Activated T-helper 17 cell treated with anti-CD3 and anti-CD28 coated beads, Interleukin-2, amount 50 U/mL, for 72 hours (primary cell): ENCODE results near the gene IL18RAP. TPM values are rescaled to one million over a fixed set of nuclear protein-coding genes. Genes with fewer than 3 reads are reported as not detected.

Experiments
- ATAC-seq: fragments of 150-1000 bp; cut with Tn5 transposase; replicated peaks from 2 replicates; pipeline ENCODE4 v1.10.0; 2021; ENCODE audit warnings: mild to moderate bottlenecking, moderate library complexity
- H3K27ac Mint-ChIP-seq: one replicate; pipeline ENCODE4 v1.8.0; 2022; ENCODE audit warnings: mixed read lengths
- H3K27me3 Mint-ChIP-seq: one replicate; pipeline ENCODE4 v1.8.0; 2022; ENCODE audit warnings: mixed read lengths
- H3K36me3 Mint-ChIP-seq: one replicate; pipeline ENCODE4 v1.8.0; 2022; ENCODE audit warnings: low read depth, mild to moderate bottlenecking, mixed read lengths
- H3K4me1 Mint-ChIP-seq: one replicate; pipeline ENCODE4 v1.8.0; 2022; ENCODE audit warnings: mixed read lengths
- H3K4me3 Mint-ChIP-seq: one replicate; pipeline ENCODE4 v1.8.0; 2022; ENCODE audit warnings: mild to moderate bottlenecking, mixed read lengths
- H3K9me3 Mint-ChIP-seq: one replicate; pipeline ENCODE4 v1.8.0; 2022; ENCODE audit warnings: mixed read lengths
- total RNA-seq, 2 donors: library from RNA; stranded (reverse); gene quantifications; one replicate each; pipeline ENCODE4 v1.2.3, GENCODE V29; 2022

Gene IL18RAP
- total RNA-seq, 2 donors from 2014 or later: 3.7 to 5.6 TPM

DNA sequence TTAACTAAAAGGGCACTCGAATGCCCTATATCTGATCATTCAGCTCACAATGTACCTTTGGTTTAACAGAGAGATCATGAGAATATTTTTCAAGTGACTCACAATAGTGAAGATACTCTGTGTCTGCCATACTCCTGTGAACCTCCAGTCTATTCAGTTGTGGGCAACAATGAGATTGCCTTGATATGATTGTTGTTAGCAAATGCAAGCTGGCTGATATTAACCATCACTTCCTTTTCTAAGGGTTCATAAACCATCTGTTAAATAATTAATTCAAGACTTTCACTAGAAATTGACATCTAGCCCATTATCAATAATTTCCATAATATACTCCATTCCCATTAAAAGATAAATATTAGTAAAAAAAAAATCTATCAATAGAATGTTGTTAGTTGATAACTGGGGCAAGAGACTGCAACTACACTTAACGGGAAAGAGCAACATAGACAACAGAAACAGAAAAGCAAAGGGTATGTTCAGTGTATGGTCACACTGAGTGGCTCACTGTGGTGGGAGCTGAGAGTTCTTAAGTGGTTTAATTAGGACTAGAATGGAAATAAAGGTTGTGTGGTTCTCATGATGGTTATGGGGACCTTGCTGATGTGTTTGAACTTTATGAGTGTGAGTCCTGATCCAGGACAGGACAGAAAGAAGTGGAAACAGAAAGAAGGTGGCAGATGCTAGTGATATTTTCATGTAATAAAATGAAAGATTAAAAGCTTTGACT, 11.9 kb downstream of the IL18RAP start:
- Mint-ChIP-seq H3K4me3 (peak overlapping the region; percentile 31), H3K27ac (no peak overlapping the region), H3K9me3 (no peaks in the 10 kb centered on the region), H3K27me3 (no peaks in the 10 kb centered on the region), H3K4me1 (peaks cover 23% of the 10 kb centered on the region), H3K36me3 (peaks cover 5% of the 10 kb centered on the region)
- ATAC-seq: peak; percentile 39

DNA sequence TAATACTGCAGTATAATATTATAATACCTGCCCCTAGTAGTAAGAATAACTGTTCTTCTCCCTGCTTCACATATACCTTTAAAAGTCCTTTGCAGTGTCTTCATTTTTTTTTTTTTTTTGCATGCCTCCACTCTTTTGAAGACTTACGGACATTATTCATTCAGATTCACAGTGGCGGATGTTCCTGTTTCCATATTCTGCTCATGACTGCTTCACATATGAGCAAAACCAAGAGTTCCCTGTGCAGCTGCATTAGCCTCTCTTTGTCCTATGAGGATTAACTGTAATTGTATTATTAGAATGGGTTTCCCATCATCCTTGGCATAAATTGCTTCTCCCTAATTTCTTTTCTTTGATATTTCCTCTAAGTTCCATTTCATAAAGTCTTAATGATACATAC, 12.8 kb downstream of the IL18RAP start:
- peak overlapping the region; percentile 31 for H3K4me3 Mint-ChIP-seq
- peaks cover 23% of the 10 kb centered on the region for H3K4me1 Mint-ChIP-seq
- H3K27me3 Mint-ChIP-seq: no peaks in the 10 kb centered on the region
- no peaks in the 10 kb centered on the region for H3K9me3 Mint-ChIP-seq
- no peak for ATAC-seq
- peak overlapping the region; percentile 8 for H3K27ac Mint-ChIP-seq
- H3K36me3 Mint-ChIP-seq: peaks cover 5% of the 10 kb centered on the region

DNA sequence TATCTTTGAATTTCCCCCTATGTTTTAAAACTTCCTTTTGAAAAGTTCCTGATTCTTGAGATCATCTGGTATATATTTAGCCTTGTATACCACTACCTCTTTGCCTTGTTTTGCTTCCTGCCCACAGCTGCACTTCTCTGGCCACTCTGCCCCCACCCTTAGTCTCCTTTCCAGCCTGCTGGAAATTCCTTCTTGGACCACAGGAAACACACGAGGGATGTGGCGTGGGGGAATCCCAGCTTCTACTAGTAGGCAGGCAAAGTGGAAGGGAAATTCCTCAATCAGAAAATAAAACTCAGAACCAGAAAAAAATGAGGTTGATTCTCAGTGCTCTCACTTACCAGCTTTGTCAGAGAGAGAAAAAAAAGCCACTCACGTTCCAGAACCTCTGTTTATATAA, 13.4 kb downstream of the IL18RAP start:
- H3K9me3 Mint-ChIP-seq: no peaks in the 10 kb centered on the region
- H3K36me3 Mint-ChIP-seq: peaks cover 5% of the 10 kb centered on the region
- ATAC-seq: peak; percentile 27
- H3K4me1 Mint-ChIP-seq: peaks cover 20% of the 10 kb centered on the region
- peak overlapping the region; percentile 8 for H3K27ac Mint-ChIP-seq
- no peaks in the 10 kb centered on the region for H3K27me3 Mint-ChIP-seq
- H3K4me3 Mint-ChIP-seq: peak overlapping the region; percentile 31

DNA sequence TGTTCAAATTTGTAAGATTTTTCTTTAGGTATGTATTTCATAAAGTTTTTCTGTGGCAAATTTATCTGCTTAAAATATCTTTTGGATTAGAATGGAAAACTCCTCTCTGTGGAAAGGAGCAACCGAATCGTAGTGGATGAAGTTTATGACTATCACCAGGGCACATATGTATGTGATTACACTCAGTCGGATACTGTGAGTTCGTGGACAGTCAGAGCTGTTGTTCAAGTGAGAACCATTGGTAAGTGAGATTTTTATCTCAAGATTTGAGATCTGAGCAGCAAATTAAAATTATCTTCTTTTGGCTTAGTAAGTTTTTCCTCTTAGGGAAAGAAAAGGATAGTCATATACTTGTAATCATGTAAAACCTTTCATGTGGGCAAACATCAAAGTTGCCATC, 14.2 kb downstream of the IL18RAP start:
- H3K27ac Mint-ChIP-seq: peak overlapping the region; percentile 61
- peak; percentile 58 for ATAC-seq
- no peaks in the 10 kb centered on the region for H3K9me3 Mint-ChIP-seq
- peak overlapping the region; percentile 43 for H3K4me3 Mint-ChIP-seq
- no peaks in the 10 kb centered on the region for H3K27me3 Mint-ChIP-seq
- peaks cover 5% of the 10 kb centered on the region for H3K36me3 Mint-ChIP-seq
- peaks cover 19% of the 10 kb centered on the region for H3K4me1 Mint-ChIP-seq

DNA sequence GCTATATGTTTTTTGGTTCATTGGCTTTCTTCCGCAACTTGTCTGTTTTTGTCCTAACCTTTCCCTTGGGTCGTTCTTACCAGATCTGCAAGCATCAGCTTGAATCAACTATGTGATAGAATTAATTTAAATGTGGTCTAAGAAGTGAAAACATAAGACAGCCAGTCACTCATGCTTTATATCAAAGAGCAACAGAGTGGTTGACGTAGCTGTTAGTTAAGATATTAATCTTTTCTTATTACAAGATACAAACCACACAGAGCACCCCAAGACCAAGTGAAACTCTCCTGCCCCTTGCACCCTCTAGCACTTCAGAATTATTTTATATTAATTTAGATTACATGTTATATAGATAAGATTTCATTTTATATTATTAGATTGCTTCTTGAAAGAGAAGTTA, 15.2 kb downstream of the IL18RAP start:
- Mint-ChIP-seq H3K27ac (no peak overlapping the region), H3K9me3 (no peaks in the 10 kb centered on the region), H3K36me3 (peaks cover 5% of the 10 kb centered on the region), H3K27me3 (no peaks in the 10 kb centered on the region), H3K4me3 (no peak overlapping the region), H3K4me1 (peaks cover 21% of the 10 kb centered on the region)
- ATAC-seq: peak; percentile 30

DNA sequence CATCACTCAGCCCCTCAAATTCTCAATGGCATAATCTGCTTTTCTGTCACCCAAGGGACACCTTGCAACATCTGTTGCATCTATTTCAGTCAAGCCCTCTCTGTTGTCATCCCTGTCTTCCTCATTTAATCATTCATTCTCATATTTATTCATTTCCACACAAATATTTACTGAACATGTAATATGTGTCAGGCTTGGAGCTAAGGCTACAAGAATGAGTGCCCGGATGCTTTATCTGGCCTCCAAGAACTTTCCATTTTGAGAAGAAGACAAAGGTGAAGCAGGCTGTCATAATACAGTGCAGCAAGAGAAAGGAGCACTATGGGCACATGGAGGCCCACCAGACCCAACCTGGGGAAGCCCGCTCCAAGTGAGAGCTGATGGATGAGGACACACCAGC, 15.6 kb downstream of the IL18RAP start:
- peak; percentile 26 for ATAC-seq
- Mint-ChIP-seq H3K9me3 (no peaks in the 10 kb centered on the region), H3K4me1 (peaks cover 25% of the 10 kb centered on the region), H3K4me3 (no peak overlapping the region), H3K36me3 (peaks cover 5% of the 10 kb centered on the region), H3K27ac (no peak overlapping the region), H3K27me3 (no peaks in the 10 kb centered on the region)

DNA sequence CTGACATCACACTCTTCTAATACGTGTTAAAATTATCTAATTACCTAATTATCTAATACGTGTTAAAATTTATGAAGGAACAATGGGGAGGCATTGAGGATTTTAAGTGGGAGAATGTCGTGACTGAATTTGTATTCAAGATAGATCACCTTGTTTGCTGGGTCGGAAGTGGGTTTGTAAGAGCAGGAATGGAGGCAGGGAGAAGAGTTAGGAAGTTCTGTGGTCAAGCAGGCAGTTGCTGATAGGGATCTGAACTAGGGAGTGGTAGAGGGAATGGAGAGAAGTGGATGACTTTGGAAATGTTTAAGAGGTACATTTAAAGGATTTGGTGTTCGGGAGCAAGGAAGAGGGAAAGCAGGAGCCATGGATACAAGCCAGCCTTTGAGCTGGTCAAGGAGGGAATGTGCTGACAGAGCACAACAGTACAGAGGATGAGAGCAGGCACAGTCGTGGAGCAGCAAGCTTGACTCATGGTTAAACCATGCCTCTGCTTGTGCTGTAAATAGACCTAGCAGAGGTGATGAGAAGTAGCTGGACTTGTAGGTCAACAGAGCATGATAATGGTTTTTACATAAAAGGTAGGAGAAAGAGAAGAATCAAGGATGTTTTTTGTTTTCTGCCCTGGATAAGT, 16.2 kb downstream of the IL18RAP start:
- no peaks in the 10 kb centered on the region for H3K27me3 Mint-ChIP-seq
- H3K9me3 Mint-ChIP-seq: no peaks in the 10 kb centered on the region
- no peak overlapping the region for H3K4me3 Mint-ChIP-seq
- peaks cover 5% of the 10 kb centered on the region for H3K36me3 Mint-ChIP-seq
- no peak for ATAC-seq
- H3K4me1 Mint-ChIP-seq: peaks cover 25% of the 10 kb centered on the region
- H3K27ac Mint-ChIP-seq: no peak overlapping the region

DNA sequence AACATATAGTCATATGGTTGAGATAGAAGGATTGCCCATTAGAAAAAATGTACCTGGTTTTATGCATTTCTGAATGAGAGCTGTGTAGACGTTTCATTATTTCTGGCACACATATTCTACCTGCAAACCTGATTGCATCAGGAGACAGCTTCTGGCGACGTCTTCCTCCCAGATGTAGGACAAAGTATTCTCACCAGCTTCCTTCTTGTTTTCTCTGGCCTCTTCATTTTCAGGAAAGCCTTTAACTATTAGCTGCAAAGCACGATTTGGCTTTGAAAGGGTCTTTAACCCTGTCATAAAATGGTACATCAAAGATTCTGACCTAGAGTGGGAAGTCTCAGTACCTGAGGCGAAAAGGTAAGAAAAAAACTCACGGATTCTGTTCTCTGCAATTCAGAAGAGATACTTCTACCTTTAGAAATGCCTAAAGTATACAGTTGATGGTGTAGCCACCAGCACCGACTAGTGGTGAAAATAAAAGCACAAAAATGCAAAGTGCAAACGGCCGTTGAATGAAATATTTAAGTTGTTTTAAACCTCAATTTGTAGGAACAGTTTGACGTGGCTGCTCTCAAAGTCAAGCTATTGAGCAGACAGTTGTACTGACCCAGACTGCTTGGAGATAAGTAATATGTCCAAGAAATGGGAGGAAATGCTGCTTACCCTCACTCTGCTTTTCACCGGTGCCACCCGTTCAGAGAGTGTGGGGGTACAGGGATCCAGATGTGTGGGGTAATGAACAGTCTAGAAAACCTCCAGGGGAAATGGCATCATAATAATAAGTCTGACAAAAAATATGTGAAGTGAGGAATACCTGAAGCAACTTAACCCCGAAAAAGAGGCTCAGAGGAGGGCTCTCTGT, 20.2 kb downstream of the IL18RAP start:
- Mint-ChIP-seq H3K36me3 (peaks cover 4% of the 10 kb centered on the region), H3K4me1 (peaks cover 7% of the 10 kb centered on the region), H3K4me3 (peak overlapping the region; percentile 64), H3K27ac (no peak overlapping the region), H3K9me3 (no peaks in the 10 kb centered on the region), H3K27me3 (no peaks in the 10 kb centered on the region)
- ATAC-seq: peak; percentile 79

DNA sequence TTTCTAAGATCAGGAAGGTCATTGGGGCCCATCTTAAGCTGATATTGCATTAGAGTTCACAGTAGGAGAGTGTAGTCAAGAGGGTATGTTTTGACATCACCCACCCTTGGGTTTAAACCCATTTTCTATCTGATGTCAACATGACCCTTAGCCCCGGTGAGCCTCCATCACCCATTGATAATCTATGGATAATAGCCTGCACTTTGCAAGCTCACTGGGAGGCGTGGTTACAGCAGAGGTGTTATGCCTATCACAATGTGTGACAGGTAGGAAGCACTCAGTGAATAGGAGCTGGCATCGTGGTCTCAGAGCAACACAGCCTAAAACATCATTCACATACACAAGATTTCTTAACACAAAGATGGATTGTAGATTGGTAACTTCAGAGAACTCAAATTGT, 21.3 kb downstream of the IL18RAP start:
- peaks cover 7% of the 10 kb centered on the region for H3K4me1 Mint-ChIP-seq
- no peak overlapping the region for H3K27ac Mint-ChIP-seq
- H3K27me3 Mint-ChIP-seq: no peaks in the 10 kb centered on the region
- peaks cover 4% of the 10 kb centered on the region for H3K36me3 Mint-ChIP-seq
- no peaks in the 10 kb centered on the region for H3K9me3 Mint-ChIP-seq
- ATAC-seq: no peak
- H3K4me3 Mint-ChIP-seq: no peak overlapping the region

DNA sequence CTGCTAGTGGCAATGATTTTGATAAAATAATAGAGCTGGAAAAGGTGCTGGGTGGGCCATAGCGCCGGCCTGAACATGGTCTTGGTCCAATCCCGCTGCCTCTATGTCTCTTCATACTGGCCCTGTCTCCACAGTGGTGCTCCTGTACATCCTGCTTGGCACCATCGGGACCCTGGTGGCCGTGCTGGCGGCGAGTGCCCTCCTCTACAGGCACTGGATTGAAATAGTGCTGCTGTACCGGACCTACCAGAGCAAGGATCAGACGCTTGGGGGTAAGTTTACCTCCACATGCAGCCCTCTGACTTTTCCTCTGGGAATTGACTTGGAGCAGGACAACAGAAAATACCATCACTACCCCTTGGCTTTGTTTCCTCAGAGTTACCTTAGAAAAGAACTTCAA, 24.0 kb downstream of the IL18RAP start:
- Mint-ChIP-seq H3K9me3 (no peaks in the 10 kb centered on the region), H3K4me1 (peaks cover 7% of the 10 kb centered on the region), H3K27ac (no peak overlapping the region), H3K27me3 (no peaks in the 10 kb centered on the region), H3K4me3 (no peak overlapping the region), H3K36me3 (peaks cover 4% of the 10 kb centered on the region)
- ATAC-seq: no peak

DNA sequence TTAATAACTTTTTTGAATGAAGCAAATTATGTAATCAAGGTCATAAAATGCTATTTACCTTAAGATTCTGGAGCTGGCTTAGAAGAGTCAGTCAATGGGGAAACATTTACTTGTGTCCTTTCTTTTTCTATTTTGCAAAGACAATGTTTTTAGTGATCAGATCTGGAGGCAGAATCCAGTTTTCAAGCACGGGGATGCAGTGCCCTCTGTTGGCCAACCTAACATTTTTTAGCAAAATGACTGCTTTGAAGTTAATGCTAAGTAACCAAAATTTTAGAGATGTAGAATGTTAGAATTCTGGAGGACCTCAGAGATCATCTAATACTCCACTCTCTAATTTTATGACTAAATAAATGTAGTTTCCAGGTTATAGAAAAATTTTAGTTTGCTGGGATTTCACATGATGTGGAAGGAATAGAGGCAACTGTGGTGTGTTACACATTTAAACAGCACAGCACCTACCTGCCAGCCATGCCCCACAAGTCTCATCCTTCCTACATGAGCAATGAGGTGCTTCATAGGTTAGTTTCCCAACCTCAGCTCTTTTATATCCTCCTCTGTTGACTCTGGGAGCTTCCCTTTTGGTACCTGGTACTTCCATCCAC, 26.5 kb downstream of the IL18RAP start:
- Mint-ChIP-seq H3K36me3 (peaks cover 4% of the 10 kb centered on the region), H3K4me1 (peaks cover 5% of the 10 kb centered on the region)
- no peak for ATAC-seq

DNA sequence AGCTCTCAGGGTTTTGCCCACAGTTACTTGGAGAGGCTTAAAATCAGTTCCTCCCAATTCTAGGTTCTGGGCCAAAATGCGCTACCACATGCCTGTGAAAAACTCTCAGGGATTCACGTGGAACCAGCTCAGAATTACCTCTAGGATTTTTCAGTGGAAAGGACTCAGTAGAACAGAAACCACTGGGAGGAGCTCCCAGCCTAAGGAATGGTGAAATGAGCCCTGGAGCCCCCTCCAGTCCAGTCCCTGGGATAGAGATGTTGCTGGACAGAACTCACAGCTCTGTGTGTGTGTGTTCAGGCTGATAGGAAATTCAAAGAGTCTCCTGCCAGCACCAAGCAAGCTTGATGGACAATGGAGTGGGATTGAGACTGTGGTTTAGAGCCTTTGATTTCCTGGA, 29.0 kb downstream of the IL18RAP start:
- no peaks in the 10 kb centered on the region for H3K9me3 Mint-ChIP-seq
- H3K4me3 Mint-ChIP-seq: no peak overlapping the region
- H3K4me1 Mint-ChIP-seq: peaks cover 5% of the 10 kb centered on the region
- H3K36me3 Mint-ChIP-seq: peaks cover 2% of the 10 kb centered on the region
- H3K27me3 Mint-ChIP-seq: no peaks in the 10 kb centered on the region
- ATAC-seq: no peak
- no peak overlapping the region for H3K27ac Mint-ChIP-seq

More for the DNA sequence above, 26.5 kb downstream of the IL18RAP start:
- H3K9me3 Mint-ChIP-seq: no peaks in the 10 kb centered on the region
- no peak overlapping the region for H3K27ac Mint-ChIP-seq
- H3K4me3 Mint-ChIP-seq: no peak overlapping the region
- H3K27me3 Mint-ChIP-seq: no peaks in the 10 kb centered on the region

DNA sequence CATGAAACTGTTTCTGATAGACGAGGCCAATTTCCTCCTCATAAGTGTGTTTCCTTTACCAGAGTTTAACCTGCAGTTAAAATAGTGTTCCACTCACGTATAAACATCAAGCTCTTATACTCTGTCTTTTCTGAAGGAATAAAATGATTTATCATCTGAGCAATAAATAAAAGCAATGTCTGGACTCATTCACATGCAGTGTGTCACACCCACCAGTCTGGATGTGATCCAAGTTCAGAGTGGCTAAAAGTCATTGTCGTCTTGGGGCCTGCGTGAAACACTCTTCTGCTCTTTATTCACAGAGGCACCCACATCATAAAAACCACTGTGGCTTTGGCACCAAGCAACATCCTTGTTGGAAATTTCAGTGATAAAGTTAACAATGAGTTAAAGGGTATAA, 30.5 kb downstream of the IL18RAP start:
- Mint-ChIP-seq H3K27ac (no peak overlapping the region), H3K4me3 (no peak overlapping the region), H3K9me3 (no peaks in the 10 kb centered on the region), H3K36me3 (no peaks in the 10 kb centered on the region), H3K4me1 (peaks cover 5% of the 10 kb centered on the region), H3K27me3 (no peaks in the 10 kb centered on the region)
- no peak for ATAC-seq

DNA sequence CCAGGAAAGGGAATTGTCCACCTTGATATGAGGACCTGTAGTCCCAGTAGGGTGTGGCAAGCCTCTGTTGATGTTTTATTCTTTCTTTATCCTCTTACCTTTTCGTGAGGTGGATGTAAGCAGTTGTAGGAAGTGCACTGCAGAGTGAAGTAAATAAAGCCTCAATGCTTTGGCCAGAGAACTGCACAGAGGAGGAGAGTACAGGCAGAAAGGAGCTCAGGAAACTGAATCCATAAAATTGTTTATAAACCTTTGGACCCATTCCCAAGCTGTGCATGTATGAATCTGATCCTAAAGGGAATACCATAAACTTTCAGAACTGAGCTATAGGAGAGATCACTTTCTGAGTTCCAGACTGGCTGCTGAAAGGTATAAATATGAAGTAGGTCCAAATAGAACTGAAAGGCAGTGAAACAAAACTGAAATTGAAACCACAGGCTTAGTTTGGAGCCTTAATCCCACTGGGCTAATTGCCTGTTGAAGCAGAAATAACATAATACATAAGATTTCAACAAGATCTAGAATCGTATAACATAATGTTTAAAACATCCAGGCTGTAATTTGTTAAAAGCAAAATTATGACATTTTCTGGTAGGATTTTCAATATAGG, 32.2 kb downstream of the IL18RAP start:
- Mint-ChIP-seq H3K4me1 (peaks cover 5% of the 10 kb centered on the region), H3K9me3 (no peaks in the 10 kb centered on the region), H3K27ac (no peak overlapping the region), H3K36me3 (no peaks in the 10 kb centered on the region), H3K4me3 (no peak overlapping the region), H3K27me3 (no peaks in the 10 kb centered on the region)
- no peak for ATAC-seq
